ENCODE data around the gene NOL12.
"Not testable (repeated sequence)": the region's sequence is repeated elsewhere in the genome, so short reads cannot be mapped to it uniquely, and the experiment has no call there.

Gene NOL12

DNA sequence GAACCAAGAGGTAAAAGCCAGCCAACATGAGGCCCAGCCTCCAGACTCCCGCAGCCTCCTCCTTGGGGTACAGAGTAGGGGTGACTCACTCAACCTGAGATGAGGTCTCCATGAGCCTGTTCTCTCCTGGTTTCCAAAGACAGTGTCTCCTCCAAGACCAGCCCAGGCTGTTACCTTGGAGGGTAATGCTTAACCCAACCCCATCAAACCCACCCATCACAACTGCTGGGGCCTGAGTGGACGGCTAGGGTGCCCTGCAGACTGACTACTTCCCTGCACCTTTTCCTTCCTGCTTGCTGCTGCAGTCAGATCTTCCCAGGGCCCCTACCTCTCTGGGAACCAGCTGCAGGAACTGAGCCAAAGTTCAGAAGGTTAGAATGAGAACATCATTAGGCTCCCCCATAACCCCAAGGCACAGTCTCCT lies 5.1 kb upstream of the NOL12 start:
- DNase-seq = no peak

- peak; percentile 74 for DNase-seq
These were observed 4.5 kb upstream of the NOL12 start for GRCh38 chr22:37681556-37682049.

DNA sequence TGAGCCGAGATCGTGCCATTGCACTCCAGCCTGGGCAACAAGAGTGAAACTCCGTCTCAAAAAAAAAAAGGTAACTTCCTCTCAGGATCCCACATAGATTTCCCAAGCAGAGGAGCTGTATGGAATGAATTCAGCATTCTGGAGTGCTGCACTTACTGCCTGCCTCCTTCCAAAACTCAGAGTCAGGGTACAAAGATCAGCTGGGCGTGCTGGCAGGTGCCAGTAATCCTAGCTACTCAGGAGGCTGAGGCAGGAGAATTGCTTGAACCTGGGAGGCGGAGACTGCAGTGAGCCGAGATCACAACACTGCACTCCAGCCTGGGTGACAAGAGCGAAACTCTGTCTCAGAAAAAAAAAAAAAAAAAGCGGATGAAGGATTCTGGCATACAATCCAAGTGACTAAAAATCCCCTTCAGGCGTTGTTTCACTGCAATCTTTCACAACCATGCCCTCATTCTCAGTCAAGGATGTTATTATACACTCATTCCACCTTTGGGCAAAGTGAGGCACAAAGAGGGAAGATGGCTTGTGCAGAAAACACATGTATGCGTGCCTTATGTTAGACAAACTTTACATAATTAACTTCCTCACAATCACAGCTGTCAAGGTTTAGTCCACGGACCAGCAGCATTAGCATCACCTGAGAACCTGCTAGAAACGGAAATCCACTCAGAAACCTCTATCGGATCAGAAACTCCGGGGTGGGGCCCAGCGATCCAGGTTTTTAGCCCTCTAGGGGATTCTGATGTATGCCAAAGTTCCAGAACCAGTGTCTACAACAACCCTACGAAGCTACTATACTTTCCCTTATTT lies 1.1 kb upstream of the NOL12 start:
- DNase-seq = no peak

DNA sequence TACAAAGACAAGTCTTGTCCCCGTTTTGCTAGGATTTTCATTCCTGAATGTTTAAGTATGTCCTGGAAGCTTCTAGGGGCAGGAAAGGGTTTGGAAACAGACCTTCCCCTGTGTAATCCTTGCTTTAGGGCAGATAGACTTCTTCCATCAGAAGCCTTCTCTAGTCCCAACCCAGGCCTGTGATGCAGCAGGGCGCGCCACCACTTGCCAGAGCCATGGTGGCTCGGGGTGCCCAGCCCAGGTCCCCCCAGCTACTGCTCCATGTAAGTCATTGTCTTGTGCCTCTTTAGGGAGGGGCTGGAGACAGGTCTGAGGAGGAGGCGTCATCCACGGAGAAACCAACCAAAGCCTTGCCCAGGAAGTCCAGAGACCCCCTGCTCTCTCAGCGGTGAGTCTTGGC lies 4.3 kb downstream of the NOL12 start:
- DNase-seq = no peak

DNA sequence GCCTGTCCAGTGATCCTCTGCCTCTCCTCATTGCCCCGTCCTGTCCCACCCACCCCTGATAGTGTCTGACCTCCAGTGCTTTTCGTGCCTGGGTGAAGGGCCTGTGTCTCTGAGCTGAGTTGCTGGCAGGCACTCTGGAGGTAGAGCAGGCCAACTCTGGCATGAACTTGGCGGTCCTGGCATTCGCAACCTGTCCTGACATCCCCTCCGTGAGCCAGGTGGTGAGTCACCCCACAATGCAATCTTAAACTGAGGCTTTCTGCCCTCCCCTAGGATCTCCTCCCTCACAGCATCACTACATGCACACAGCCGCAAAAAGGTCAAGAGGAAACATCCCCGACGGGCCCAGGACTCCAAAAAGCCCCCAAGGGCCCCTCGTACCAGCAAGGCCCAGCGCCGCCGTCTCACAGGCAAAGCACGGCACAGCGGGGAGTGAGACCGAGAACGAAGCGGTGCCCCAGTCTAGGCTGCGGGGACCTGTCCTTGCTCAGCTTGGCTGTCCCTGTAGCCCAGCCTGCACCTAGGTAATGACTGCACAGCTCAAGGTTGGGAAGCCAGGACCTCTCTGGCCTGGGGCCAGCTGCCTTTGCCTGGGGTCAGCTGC lies 4.9 kb downstream of the NOL12 start:
- DNase-seq = no peak

DNA sequence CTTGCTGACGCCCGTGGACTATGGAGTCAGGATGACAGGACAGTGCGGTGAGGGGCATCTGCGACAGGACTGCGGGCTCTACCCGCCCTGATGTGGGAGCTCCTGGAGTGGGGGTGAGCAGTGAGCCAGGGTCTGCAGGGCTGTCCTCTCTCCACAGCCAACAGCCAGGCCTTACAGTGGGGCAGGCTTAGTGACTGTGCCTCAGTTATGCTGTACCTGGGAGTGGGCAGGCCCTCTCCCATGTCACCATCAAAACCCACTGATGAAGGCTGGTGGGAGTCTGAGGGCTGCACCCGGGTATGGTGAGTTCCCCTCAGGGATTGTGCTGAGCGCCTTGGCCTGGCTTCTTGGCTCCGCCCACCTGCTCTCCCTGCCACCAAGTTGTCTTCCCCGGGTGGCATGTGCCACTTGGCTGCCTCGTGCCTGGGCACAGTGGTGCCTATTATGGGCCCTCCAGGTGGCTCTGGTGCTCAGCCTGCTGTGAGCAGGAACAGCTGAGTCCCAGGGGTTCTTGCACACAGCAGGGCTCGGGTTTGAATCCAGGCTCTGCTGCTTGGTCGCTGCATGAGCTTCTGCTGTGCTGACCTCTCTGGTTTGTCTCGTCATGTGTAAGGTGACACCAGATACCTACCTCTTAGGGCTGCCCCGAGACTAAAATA lies 6.6 kb downstream of the NOL12 start:
- no peak for DNase-seq

GRCh38 chr22:37694131-37694530 lies 8.0 kb downstream of the NOL12 start:
- not testable (repeated sequence) for DNase-seq

DNA sequence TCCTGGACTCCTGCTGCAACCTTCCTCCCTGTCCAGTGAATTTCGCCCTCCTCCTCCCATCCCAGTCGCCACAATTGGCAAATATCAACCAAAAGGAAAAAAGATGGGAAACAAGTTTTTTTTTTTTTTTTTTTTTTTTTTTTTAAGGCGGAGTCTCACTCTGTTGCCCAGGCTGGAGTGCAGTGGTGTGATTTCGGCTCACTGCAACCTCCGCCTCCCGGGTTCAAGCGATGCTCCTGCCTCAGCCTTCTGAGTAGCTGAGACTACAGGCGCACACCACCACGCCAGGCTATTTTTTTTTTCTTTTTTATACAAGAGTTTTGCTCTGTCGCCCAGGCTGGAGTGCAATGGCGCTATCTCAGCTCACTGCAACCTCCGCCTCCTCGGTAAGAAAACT lies 10.1 kb downstream of the NOL12 start:
- not testable (repeated sequence) for DNase-seq

DNA sequence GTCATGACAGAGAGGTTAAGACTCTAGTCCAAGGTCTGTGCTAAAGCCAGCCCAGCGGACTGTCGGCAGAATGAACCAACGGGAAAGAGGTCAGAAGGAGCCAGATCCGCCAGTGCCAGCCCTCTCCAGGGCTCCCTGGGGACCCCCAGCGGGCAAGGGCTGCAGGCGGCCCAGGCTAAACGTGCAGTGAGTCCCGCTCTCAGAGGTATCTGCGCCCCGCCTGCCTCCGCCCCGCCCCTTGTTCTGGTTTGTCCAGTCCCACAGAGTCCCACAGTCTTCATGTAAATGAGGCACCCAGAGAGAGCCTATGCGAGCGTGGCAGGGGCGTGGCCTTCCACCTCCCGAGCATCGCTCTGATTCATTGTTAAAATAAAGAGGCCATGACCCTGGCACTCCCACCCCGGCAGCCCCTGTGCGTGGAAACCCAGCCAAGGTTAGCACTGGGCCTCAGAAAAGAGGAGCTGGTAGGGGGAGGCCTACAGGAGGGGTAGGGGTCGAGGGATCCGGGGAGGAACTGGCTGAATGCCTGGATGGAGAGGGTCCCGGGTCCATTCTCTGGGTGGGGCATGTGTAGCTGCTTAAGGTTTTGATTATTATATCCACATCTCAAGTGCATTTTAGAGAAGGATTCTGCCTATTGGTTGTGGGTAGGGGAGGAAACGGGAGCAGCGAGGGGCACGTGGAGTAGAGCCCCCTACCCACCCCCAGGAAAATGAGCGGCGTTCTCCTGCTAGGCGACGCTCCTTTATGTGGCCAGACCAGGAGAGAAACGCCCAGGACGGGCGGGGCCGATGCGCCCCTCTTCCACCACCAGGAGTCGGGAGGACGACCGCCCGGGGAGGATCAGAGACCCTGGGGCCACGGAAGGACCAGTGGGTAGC lies 10.8 kb downstream of the NOL12 start, which contains the start of gene TRIOBP:
TSS of gene TRIOBP (plus strand) at position 392 of the 881 bp plus-strand sequence. CDS start 4,318 bp downstream, outside the sequence.
- peak; percentile 86 for DNase-seq

DNA sequence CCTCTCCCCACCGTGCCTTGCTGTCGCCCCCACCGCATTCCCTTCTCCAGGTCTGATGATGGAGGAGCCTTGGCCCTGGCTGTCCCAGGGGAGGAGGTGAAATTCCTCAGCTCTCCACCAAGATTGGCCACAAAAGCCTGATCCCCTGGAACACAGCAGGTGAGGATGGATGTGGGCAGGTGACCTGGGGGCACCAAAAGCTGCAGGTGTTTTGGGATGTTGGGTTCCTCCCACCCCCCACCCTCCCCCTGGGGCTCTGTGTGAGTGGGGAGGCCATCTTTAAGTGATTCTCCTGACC lies 11.3 kb downstream of the NOL12 start:
- DNase-seq = no peak

GRCh38 chr22:37701141-37701786 lies 15.1 kb downstream of the NOL12 start:
- no peak for DNase-seq

GRCh38 chr22:37703906-37704305 lies 17.8 kb downstream of the NOL12 start:
- DNase-seq = no peak

DNA sequence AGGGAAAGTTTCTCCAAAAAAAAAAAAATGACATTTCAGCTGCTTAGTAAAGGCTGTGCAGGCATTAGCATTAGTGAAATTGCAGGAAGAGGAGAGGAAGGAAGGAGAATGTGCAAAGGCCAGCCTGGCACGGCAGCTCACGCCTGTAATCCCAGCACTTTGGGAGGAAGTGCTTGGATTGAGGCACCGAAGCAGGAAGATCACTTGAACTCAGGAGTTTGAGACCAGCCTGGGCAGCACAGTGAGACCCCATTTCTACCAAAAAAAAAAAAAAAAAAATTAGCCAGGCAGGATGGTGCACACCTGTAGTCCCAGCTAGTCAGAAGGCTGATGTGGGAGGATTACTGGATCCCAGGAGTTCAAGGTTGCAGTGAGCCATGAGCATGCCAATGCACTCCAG lies 18.5 kb downstream of the NOL12 start:
- DNase-seq = no peak

DNA sequence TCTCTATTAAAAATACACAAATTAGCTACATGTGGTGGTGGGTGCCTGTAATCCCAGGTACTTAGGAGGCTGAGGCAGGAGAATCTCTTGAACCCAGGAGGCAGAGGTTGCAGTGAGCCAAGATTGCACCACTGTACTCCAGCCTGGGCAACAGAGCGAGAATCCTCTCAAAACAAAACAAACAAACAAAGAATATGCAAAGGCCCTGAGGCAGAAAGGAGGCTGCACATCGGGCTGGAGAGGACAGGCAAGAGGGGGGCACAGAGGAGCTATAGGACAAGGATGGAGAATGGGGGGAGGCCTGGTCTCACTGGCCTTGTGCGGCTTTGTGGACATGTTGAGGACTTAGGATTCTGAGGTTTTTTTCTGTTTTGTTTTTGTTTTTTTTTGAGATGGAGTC lies 19.1 kb downstream of the NOL12 start:
- no peak for DNase-seq

GRCh38 chr22:37708580-37709444 lies 22.7 kb downstream of the NOL12 start:
- DNase-seq = no peak

- DNase-seq = no peak
These were observed 23.3 kb downstream of the NOL12 start for GRCh38 chr22:37709445-37709765.

- DNase-seq = no peak
These were observed 24.5 kb downstream of the NOL12 start for GRCh38 chr22:37710675-37711074.

- DNase-seq = no peak
These were observed 25.3 kb downstream of the NOL12 start for GRCh38 chr22:37711490-37711889.

DNA sequence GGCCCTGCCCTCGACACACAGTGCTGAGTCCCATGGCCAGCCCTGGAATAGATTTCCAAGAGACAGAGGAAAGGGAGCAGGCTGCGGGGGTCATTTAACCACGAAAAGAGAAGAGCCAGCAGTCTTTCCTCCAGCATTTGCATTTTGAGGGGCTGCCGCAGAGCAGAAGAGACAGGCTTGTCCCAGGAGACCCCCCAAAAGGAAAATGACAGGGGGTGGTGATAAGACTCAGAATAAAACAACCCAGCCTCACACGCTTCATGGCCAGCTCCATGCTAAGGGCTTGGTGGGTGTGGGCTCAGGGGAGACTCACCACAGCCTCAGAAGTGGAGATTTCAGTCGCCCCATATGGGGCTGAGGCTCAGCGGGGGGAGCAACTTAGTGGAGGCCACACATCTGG lies 27.6 kb downstream of the NOL12 start:
- DNase-seq = no peak

DNA sequence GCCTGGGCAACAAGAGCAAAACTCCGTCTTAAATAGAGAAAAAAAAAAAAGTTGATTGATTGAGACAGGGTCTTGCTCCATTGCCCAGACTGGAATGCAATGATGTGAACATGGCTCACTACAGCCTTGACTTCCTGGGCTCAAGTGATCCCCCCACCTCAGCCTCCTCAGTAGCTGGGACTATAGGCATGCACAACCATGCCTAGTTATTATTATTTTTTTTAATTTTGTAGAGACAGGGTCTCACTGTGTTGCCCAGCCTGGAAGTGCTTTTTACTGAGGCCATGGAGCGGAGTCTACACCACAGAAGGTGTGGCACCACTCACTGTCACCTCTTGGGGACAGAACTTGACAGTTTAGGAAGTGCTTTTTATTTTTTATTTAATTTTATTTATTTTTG lies 28.5 kb downstream of the NOL12 start:
- no peak for DNase-seq

DNA sequence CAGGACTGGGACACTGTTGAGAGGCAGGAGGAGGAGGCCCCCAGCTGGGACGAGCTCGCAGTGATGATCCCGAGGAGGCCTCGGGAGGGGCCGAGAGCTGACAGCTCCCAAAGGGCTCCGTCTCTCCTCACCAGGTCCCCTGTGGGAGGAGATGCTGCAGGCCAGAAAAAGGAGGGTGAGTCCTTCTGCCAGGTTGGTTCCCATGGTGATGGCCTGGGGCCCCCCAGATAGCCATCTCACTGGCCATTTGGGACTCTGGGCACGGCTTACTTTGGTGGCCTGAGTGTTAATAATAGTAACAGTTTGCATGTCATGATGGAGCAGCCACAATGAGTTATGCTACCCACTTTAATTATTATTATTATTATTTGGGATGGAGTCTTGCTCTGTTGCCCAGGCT lies 29.6 kb downstream of the NOL12 start:
- DNase-seq = no peak

GRCh38 chr22:37716708-37717107 lies 30.6 kb downstream of the NOL12 start:
- no peak for DNase-seq
